HepG2 (cell line): Measurements from ENCODE around the gene TLK1. TPM values are rescaled to one million over a fixed set of nuclear protein-coding genes. Genes with fewer than 3 reads are reported as not detected.

Source experiments
- CHD2 ChIP-seq: IDR thresholded peaks from 2 replicates; pipeline ENCODE4 v1.6.1; 2011; ENCODE audit warnings: low read depth, low read length, improper control_type of control experiment
- FOXO4 ChIP-seq: sonication (generic); formaldehyde crosslinking; conservative IDR thresholded peaks from 2 replicates; pipeline ENCODE4 v1.8.1; 2023; ENCODE audit warnings: missing genetic modification reagents
- FUBP1 ChIP-seq: sonication (generic); formaldehyde crosslinking; IDR thresholded peaks from 2 replicates; pipeline ENCODE4 v1.5.1; 2020; ENCODE audit warnings: missing genetic modification reagents, mild to moderate bottlenecking, borderline replicate concordance
- HNF1A ChIP-seq, 2 experiments: sonication (generic) in 1 of 2; formaldehyde crosslinking in 1 of 2; IDR thresholded peaks; 2 replicates each; pipeline versions ENCODE4 v1.4.0 to v1.6.1; 2016 to 2020; ENCODE audit warnings: borderline replicate concordance in 1 of 2, low read depth in 1 of 2, mild to moderate bottlenecking in 1 of 2, missing genetic modification reagents in 1 of 2
- HOXA7 ChIP-seq: sonication (generic); formaldehyde crosslinking; IDR thresholded peaks from 2 replicates; pipeline ENCODE4 v1.8.1; 2022; ENCODE audit warnings: mild to moderate bottlenecking, missing genetic modification reagents, moderate library complexity
- KLF6 ChIP-seq: IDR thresholded peaks from 2 replicates; pipeline ENCODE4 v1.8.0; 2016; ENCODE audit warnings: missing biosample characterization, missing genetic modification reagents
- MAFG ChIP-seq: sonication (generic); formaldehyde crosslinking; IDR thresholded peaks from 2 replicates; pipeline ENCODE4 v1.5.1; 2020; ENCODE audit warnings: mild to moderate bottlenecking, missing genetic modification reagents
- TRIM22 ChIP-seq: fragments of 450-650 bp; IDR thresholded peaks from 2 replicates; pipeline ENCODE4 v1.6.1; 2017
- ZNF180 ChIP-seq: sonication (generic); formaldehyde crosslinking; IDR thresholded peaks from 2 replicates; pipeline ENCODE4 v1.4.0; 2020; ENCODE audit warnings: low read depth, missing genetic modification reagents, borderline replicate concordance
- ZNF275 ChIP-seq: sonication (generic); formaldehyde crosslinking; IDR thresholded peaks from 2 replicates; pipeline ENCODE4 v1.8.0; 2022; ENCODE audit warnings: missing genetic modification reagents, mild to moderate bottlenecking, inconsistent platforms, borderline replicate concordance
- ZNF572 ChIP-seq: sonication (generic); formaldehyde crosslinking; IDR thresholded peaks from 2 replicates; pipeline ENCODE4 v1.5.1; 2020; ENCODE audit warnings: mild to moderate bottlenecking, missing genetic modification reagents
- ZNF879 ChIP-seq: sonication (generic); formaldehyde crosslinking; IDR thresholded peaks from 2 replicates; pipeline ENCODE4 v1.8.1; 2023; ENCODE audit warnings: missing genetic modification reagents
- polyA plus RNA-seq, 8 experiments: library from polyadenylated mRNA; depleted of rRNA in 3 of 8; stranded (reverse) in 7 of 8; unstranded in 1 of 8; fragments of >200 nt; fragmentation: Illumina TruSeq in 4 of 8; extraction: Trizol in 4 of 8; gene quantifications; 2 replicates each; pipeline versions ENCODE4 v1.2.1 to v1.2.3, GENCODE V29; 2011 to 2016; ENCODE audit warnings: low read depth in 4 of 8, missing spikeins in 1 of 8, mixed read lengths in 1 of 8; ENCODE audit not compliant: insufficient read depth in 1 of 8
- total RNA-seq, 5 experiments: library from RNA; depleted of rRNA; stranded (reverse); fragments of >200 nt; fragmentation: Illumina TruSeq; extraction: Trizol; gene quantifications; 2 replicates each; pipeline ENCODE4 v1.2.3, GENCODE V29; 2016; ENCODE audit warnings: low read depth in 1 of 5
- TF ChIP-seq, protein P1 (sequence below): sonication (generic); formaldehyde crosslinking; conservative IDR thresholded peaks from 2 replicates; pipeline ENCODE4 v1.4.0; 2020; ENCODE audit warnings: mild to moderate bottlenecking, missing genetic modification reagents, moderate library complexity

TLK1 gene
- total and polyA plus RNA-seq, 2 of the 13 experiments (the other 11 are each of a cell fraction or from before 2014, with no cell fraction given) = 16.8 to 28.7 TPM

DNA sequence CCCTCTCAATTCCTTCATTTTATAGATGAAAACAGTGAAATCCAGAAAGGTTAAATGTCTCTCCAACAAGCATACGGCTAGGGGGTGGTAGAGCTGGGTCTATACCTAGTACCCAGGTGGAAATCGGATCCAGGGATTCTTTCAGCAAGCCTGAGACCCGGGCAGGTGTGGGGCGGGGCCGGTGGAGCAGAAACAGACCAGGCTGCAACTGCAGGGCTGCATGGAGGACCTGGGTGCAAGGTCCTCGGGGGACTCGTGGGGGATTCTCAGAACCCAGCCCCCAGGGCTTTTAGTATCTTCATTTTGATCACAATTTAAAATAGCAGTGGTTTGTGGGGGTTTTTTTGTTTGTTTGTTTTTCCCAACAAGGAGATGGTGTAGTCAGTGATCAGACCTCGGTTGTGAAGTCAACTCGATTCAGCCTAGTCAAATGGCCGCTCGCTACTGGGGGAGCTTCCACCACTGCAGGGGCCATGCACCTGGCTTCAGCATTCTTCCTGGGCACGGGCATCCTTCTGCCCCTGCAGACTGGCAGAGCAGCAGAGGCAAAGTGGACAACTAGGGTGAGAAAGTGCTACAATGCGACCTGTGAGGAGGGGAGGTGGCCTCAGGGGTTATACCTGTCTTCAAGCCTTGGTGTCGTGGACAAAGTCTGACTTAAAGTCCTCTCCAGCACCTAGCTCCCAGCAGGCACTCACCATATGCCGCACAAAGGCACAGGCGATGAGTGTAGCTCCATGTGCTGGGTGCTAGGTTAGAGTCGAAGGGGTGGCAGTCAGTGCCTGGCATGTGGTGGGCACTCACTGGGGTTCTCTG is 185.4 kb downstream of the TLK1 start (continued):
- no peak for TF ChIP-seq FUBP1 (CRISPR knock-in tag)
- no peak for TF ChIP-seq KLF6 (CRISPR knock-in tag)
- 0 out of 2 replicates have a peak, but pooled peaks have one; percentile 60 for TF ChIP-seq FOXO4 (CRISPR knock-in tag)
- TF ChIP-seq TRIM22 = no peak
- TF ChIP-seq ZNF572 = 0 out of 2 replicates have a peak, but pooled peaks have one; percentile 55
- no peak for TF ChIP-seq ZNF275 (CRISPR knock-in tag)
- no peak for TF ChIP-seq HOXA7 (CRISPR knock-in tag)
- TF ChIP-seq HNF1A (IDR thresholded peaks at IDR 0.05; ENCODE audit: low read depth) = no peak
- TF ChIP-seq HNF1A (CRISPR knock-in tag; IDR thresholded peaks at IDR 0.05; ENCODE audit: borderline replicate concordance) = no peak
- TF ChIP-seq ZNF879 (CRISPR knock-in tag) = peak; percentile 69; the same call in 1 of the 2 replicates
- TF ChIP-seq MAFG (CRISPR knock-in tag) = no peak
- no peak for TF ChIP-seq CHD2
- TF ChIP-seq, protein P1, sequence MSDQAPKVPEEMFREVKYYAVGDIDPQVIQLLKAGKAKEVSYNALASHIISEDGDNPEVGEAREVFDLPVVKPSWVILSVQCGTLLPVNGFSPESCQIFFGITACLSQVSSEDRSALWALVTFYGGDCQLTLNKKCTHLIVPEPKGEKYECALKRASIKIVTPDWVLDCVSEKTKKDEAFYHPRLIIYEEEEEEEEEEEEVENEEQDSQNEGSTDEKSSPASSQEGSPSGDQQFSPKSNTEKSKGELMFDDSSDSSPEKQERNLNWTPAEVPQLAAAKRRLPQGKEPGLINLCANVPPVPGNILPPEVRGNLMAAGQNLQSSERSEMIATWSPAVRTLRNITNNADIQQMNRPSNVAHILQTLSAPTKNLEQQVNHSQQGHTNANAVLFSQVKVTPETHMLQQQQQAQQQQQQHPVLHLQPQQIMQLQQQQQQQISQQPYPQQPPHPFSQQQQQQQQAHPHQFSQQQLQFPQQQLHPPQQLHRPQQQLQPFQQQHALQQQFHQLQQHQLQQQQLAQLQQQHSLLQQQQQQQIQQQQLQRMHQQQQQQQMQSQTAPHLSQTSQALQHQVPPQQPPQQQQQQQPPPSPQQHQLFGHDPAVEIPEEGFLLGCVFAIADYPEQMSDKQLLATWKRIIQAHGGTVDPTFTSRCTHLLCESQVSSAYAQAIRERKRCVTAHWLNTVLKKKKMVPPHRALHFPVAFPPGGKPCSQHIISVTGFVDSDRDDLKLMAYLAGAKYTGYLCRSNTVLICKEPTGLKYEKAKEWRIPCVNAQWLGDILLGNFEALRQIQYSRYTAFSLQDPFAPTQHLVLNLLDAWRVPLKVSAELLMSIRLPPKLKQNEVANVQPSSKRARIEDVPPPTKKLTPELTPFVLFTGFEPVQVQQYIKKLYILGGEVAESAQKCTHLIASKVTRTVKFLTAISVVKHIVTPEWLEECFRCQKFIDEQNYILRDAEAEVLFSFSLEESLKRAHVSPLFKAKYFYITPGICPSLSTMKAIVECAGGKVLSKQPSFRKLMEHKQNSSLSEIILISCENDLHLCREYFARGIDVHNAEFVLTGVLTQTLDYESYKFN = peak; percentile 58; the same call in 1 of the 2 replicates
- no peak for TF ChIP-seq ZNF180 (CRISPR knock-in tag)
